GM12878 (cell line): ENCODE results near the gene COTL1. TPM values are rescaled to one million over a fixed set of nuclear protein-coding genes. Genes with fewer than 3 reads are reported as not detected.

ENCODE experiments used
- ELK1 ChIP-seq: IDR thresholded peaks from 2 replicates; pipeline ENCODE4 v1.6.1; 2012; ENCODE audit warnings: low read depth, low read length, improper control_type of control experiment
- HDAC2 ChIP-seq: fragments of 200-600 bp; sonication (generic); IDR thresholded peaks from 2 replicates; pipeline ENCODE4 v1.6.1; 2017
- NR2F1 ChIP-seq: fragments of 450-650 bp; conservative IDR thresholded peaks from 2 replicates; pipeline ENCODE4 v1.6.1; 2017; ENCODE audit warnings: mild to moderate bottlenecking
- PBX3 ChIP-seq: IDR thresholded peaks from 2 replicates; pipeline ENCODE4 v1.6.1; 2011; ENCODE audit warnings: mild to moderate bottlenecking, low read depth, low read length, moderate library complexity; ENCODE audit not compliant: insufficient replicate concordance
- PRDM15 ChIP-seq: fragments of 450-650 bp; formaldehyde crosslinking; IDR thresholded peaks from 2 replicates; pipeline ENCODE4 v1.4.0; 2020; ENCODE audit warnings: mild to moderate bottlenecking, moderate library complexity
- RBBP5 ChIP-seq: fragments of 200-600 bp; sonication (generic); conservative IDR thresholded peaks from 2 replicates; pipeline ENCODE4 v1.6.1; 2016
- SRF ChIP-seq, 2 experiments: IDR thresholded peaks; 2 replicates each; pipeline ENCODE4 v1.6.1; 2011; ENCODE audit warnings: low read depth in 2 of 2, low read length in 2 of 2, mild to moderate bottlenecking in 1 of 2, moderate library complexity in 1 of 2
- STAT1 ChIP-seq: fragments of 450-650 bp; conservative IDR thresholded peaks from 2 replicates; pipeline ENCODE4 v1.6.1; 2014; ENCODE audit warnings: antibody characterized with exemption, mild to moderate bottlenecking
- SUPT20H ChIP-seq: IDR thresholded peaks from 2 replicates; pipeline ENCODE4 v1.6.1; 2011; ENCODE audit warnings: low read depth, mild to moderate bottlenecking, low read length, moderate library complexity, borderline replicate concordance; ENCODE audit not compliant: control insufficient read depth
- TCF12 ChIP-seq: IDR thresholded peaks from 2 replicates; pipeline ENCODE4 v1.6.1; 2011; ENCODE audit warnings: low read depth, mild to moderate bottlenecking, low read length
- ZNF274 ChIP-seq: IDR thresholded peaks from one replicate; pipeline ENCODE4 v1.8.0; 2011; ENCODE audit not compliant: insufficient read length, insufficient read depth
- ZNF687 ChIP-seq: fragments of 450-650 bp; IDR thresholded peaks from 2 replicates; pipeline ENCODE4 v1.6.1; 2017; ENCODE audit warnings: mild to moderate bottlenecking, moderate library complexity
- polyA plus RNA-seq, 11 experiments: library from polyadenylated mRNA; depleted of rRNA in 4 of 11; unstranded in 6 of 11; stranded (reverse) in 5 of 11; fragments of >200 nt; fragmentation: Nextera tagmentation in 4 of 11; fragmentation: Illumina TruSeq in 1 of 11; extraction: Ambion mirVana in 4 of 11; extraction: Trizol in 1 of 11; gene quantifications; 1 replicate in 1 of 11; 2 replicates in 10 of 11; pipeline versions ENCODE4 v1.2.1 to v1.2.3, GENCODE V29; 2011 to 2016; ENCODE audit warnings: inconsistent platforms in 2 of 11, missing spikeins in 2 of 11, low read depth in 1 of 11
- total RNA-seq, 4 experiments: library from RNA; depleted of rRNA in 3 of 4; stranded (reverse); fragments of >200 nt in 3 of 4; fragmentation: Illumina TruSeq in 1 of 4; extraction: Trizol in 1 of 4; gene quantifications; 2 replicates each; pipeline versions ENCODE4 v1.2.1 to v1.2.3, GENCODE V29; 2013 to 2021

The COTL1 gene
- total and polyA plus RNA-seq, 10 of the 15 experiments (the other 5 are each of a cell fraction or from before 2014, with no cell fraction given), result 140 to 894 (median 330) TPM

GRCh38 chr16:84600343-84601229 is 17.3 kb downstream of the COTL1 start (continued):
- TF ChIP-seq ZNF687, result peak; percentile 68
- peak; percentile 49; the same call in 1 of the 2 replicates for TF ChIP-seq PRDM15 (CRISPR knock-in tag)
- TF ChIP-seq SRF (IDR thresholded peaks at IDR 0.05; ENCODE audit: low read depth in 2 of 2, low read length in 2 of 2), result peak; percentile 47 to 94; a peak in 2 of 4 replicates
- TF ChIP-seq ELK1, result no peak
- TF ChIP-seq ZNF274, result no peak
- TF ChIP-seq NR2F1, result peak; percentile 73
- TF ChIP-seq STAT1, result no peak
- TF ChIP-seq RBBP5, result no peak
- TF ChIP-seq HDAC2, result no peak
- TF ChIP-seq SUPT20H, result no peak
- no peak for TF ChIP-seq TCF12
- TF ChIP-seq PBX3, result no peak
